ENCODE measurements around the gene DNAAF5.
"Not testable (repeated sequence)": the region's sequence is repeated elsewhere in the genome, so short reads cannot be mapped to it uniquely, and the experiment has no call there.

The DNAAF5 gene

GRCh38 chr7:746155-747061, 19.9 kb downstream of the DNAAF5 start:
- DNase-seq (ENCODE audit: low read depth in 2 of 2), result no peak

GRCh38 chr7:747186-747585, 20.7 kb downstream of the DNAAF5 start:
- DNase-seq (ENCODE audit: low read depth in 2 of 2), result no peak

- DNase-seq (ENCODE audit: low read depth in 2 of 2), result no peak
Observed at GRCh38 chr7:748446-748845, 21.9 kb downstream of the DNAAF5 start.

- no peak for DNase-seq (ENCODE audit: low read depth in 2 of 2)
Observed at GRCh38 chr7:749140-749551, 22.6 kb downstream of the DNAAF5 start.

GRCh38 chr7:750111-750905, 23.8 kb downstream of the DNAAF5 start:
- no peak for DNase-seq (ENCODE audit: low read depth in 2 of 2)

GRCh38 chr7:751826-752225, 25.3 kb downstream of the DNAAF5 start:
- DNase-seq (ENCODE audit: low read depth in 2 of 2), result no peak

GRCh38 chr7:752256-752655, 25.8 kb downstream of the DNAAF5 start:
- DNase-seq (ENCODE audit: low read depth in 2 of 2), result not testable (repeated sequence)

GRCh38 chr7:753190-753589, 26.7 kb downstream of the DNAAF5 start:
- DNase-seq (ENCODE audit: low read depth in 2 of 2), result no peak

GRCh38 chr7:754531-755412, 28.3 kb downstream of the DNAAF5 start:
- DNase-seq (ENCODE audit: low read depth in 2 of 2), result no peak

- no peak for DNase-seq (ENCODE audit: low read depth in 2 of 2)
Observed at GRCh38 chr7:755413-755805, 28.9 kb downstream of the DNAAF5 start.

- no peak for DNase-seq (ENCODE audit: low read depth in 2 of 2)
Observed at GRCh38 chr7:756231-756927, 29.9 kb downstream of the DNAAF5 start.

GRCh38 chr7:756928-757560, 30.5 kb downstream of the DNAAF5 start:
- no peak for DNase-seq (ENCODE audit: low read depth in 2 of 2)

- DNase-seq (ENCODE audit: low read depth in 2 of 2), result no peak
Observed at GRCh38 chr7:757741-758163, 31.3 kb downstream of the DNAAF5 start.

GRCh38 chr7:759569-759968, 33.1 kb downstream of the DNAAF5 start:
- DNase-seq (ENCODE audit: low read depth in 2 of 2), result no peak

GRCh38 chr7:760006-760405, 33.5 kb downstream of the DNAAF5 start:
- no peak for DNase-seq (ENCODE audit: low read depth in 2 of 2)

GRCh38 chr7:761101-761500, 34.6 kb downstream of the DNAAF5 start:
- no peak for DNase-seq (ENCODE audit: low read depth in 2 of 2)

GRCh38 chr7:761631-762030, 35.1 kb downstream of the DNAAF5 start:
- no peak for DNase-seq (ENCODE audit: low read depth in 2 of 2)

GRCh38 chr7:762885-763284, 36.4 kb downstream of the DNAAF5 start:
- no peak for DNase-seq (ENCODE audit: low read depth in 2 of 2)

GRCh38 chr7:763762-764161, 37.3 kb downstream of the DNAAF5 start:
- no peak for DNase-seq (ENCODE audit: low read depth in 2 of 2)

- no peak for DNase-seq (ENCODE audit: low read depth in 2 of 2)
Observed at GRCh38 chr7:765383-765782, 38.9 kb downstream of the DNAAF5 start.

GRCh38 chr7:767580-767940, 41.1 kb downstream of the DNAAF5 start:
- no peak for DNase-seq (ENCODE audit: low read depth in 2 of 2)
